Measurements from ENCODE around the gene MBL2. TPM values are rescaled to one million over a fixed set of nuclear protein-coding genes. Genes with fewer than 3 reads are reported as not detected.

MBL2 gene
- polyA plus RNA-seq, 1 donor from 2014 or later, result not detected

GRCh38 chr10:52720018-52720417, 52.6 kb downstream of the MBL2 start:
- Histone ChIP-seq H3K27ac (ENCODE audit: low read length) (no peak overlapping the region), H3K4me3 (ENCODE audit: low read length) (no peak overlapping the region), H4K20me1 (ENCODE audit: insufficient read depth) (no peaks in the 10 kb centered on the region), H3K9me2 (ENCODE audit: insufficient read depth, low read length) (no peaks in the 10 kb centered on the region), H2AFZ (ENCODE audit: low read depth, low read length) (no peak overlapping the region), H3K4me2 (ENCODE audit: low read length) (no peak overlapping the region), H3K9me3 (ENCODE audit: low read length) (no peaks in the 10 kb centered on the region), H3K36me3 (ENCODE audit: insufficient read depth, low read length) (no peaks in the 10 kb centered on the region), H3K27me3 (ENCODE audit: insufficient read depth, low read depth, low read length) (no peaks in the 10 kb centered on the region), H3F3A (ENCODE audit: insufficient read depth, low read length, poor library complexity, severe bottlenecking) (no peaks in the 10 kb centered on the region), H3K79me2 (replicated peaks; ENCODE audit: insufficient read depth, low read length) (no peaks in the 10 kb centered on the region), H3K9ac (ENCODE audit: low read length) (no peak overlapping the region)
- no peak for TF ChIP-seq POLR2AphosphoS5 (IDR thresholded peaks at IDR 0.05)

Data from neural cell (in vitro differentiated cells).